Neuronal stem cell (in vitro differentiated cells): Measurements from ENCODE around the gene PLEKHA5.

Experiments
- DNase-seq: peaks from one replicate; pipeline ENCODE4 v3.0.0-alpha.2; 2013; ENCODE audit warnings: low spot score
- H2AFZ ChIP-seq: one replicate; pipeline ENCODE4 v1.6.1; 2013; ENCODE audit warnings: mild to moderate bottlenecking, low read length, inconsistent platforms
- H2AK5ac ChIP-seq: 2 replicates; pipeline ENCODE4 v1.6.1; 2013; ENCODE audit warnings: low read depth, mild to moderate bottlenecking, inconsistent platforms, low read length, moderate library complexity, mixed read lengths
- H2BK120ac ChIP-seq: 2 replicates; pipeline ENCODE4 v1.6.1; 2013; ENCODE audit warnings: low read depth, mild to moderate bottlenecking, inconsistent platforms, low read length, moderate library complexity, mixed read lengths
- H2BK12ac ChIP-seq: one replicate; pipeline ENCODE4 v1.6.1; 2013; ENCODE audit warnings: low read length, inconsistent platforms
- H2BK15ac ChIP-seq: 2 replicates; pipeline ENCODE4 v1.6.1; 2013; ENCODE audit warnings: mild to moderate bottlenecking, low read length, inconsistent platforms, mixed read lengths
- H2BK5ac ChIP-seq: one replicate; pipeline ENCODE4 v1.6.1; 2013; ENCODE audit warnings: inconsistent platforms, mild to moderate bottlenecking, low read length, moderate library complexity
- H3K14ac ChIP-seq: one replicate; pipeline ENCODE4 v1.6.1; 2013; ENCODE audit warnings: low read length, inconsistent platforms
- H3K18ac ChIP-seq: 2 replicates; pipeline ENCODE4 v1.6.1; 2013; ENCODE audit warnings: low read length, inconsistent platforms
- H3K23ac ChIP-seq: 2 replicates; pipeline ENCODE4 v1.6.1; 2013; ENCODE audit warnings: low read depth, mild to moderate bottlenecking, mixed read lengths, low read length, inconsistent platforms; ENCODE audit not compliant: poor library complexity
- H3K27ac ChIP-seq: replicated peaks from 3 replicates; pipeline ENCODE4 v1.5.1; 2013; ENCODE audit warnings: low read length, inconsistent platforms
- H3K27me3 ChIP-seq, 3 experiments: 2 replicates each; pipeline ENCODE4 v1.6.1; 2013; ENCODE audit warnings: low read length in 3 of 3, mild to moderate bottlenecking in 2 of 3, inconsistent platforms in 1 of 3, low read depth in 1 of 3, mixed read lengths in 1 of 3, moderate library complexity in 1 of 3; ENCODE audit not compliant: control insufficient read depth in 3 of 3, insufficient read depth in 3 of 3
- H3K36me3 ChIP-seq, 2 donors: replicated peaks in 1 of 2; 2 replicates each; pipeline ENCODE4 v1.6.1; 2013; ENCODE audit warnings: low read length in 2 of 2; ENCODE audit not compliant: control insufficient read depth in 2 of 2, insufficient read depth in 2 of 2
- H3K4ac ChIP-seq: 2 replicates; pipeline ENCODE4 v1.6.1; 2013; ENCODE audit warnings: inconsistent platforms, mild to moderate bottlenecking, low read length, moderate library complexity
- H3K4me1 ChIP-seq, 2 donors: 1 replicate in 1 of 2; 2 replicates in 1 of 2; pipeline ENCODE4 v1.6.1; 2013; ENCODE audit warnings: low read length in 2 of 2, low read depth in 1 of 2; ENCODE audit not compliant: control insufficient read depth in 2 of 2, insufficient read depth in 1 of 2
- H3K4me2 ChIP-seq: one replicate; pipeline ENCODE4 v1.6.1; 2013; ENCODE audit warnings: mild to moderate bottlenecking, low read length, inconsistent platforms; ENCODE audit not compliant: insufficient read depth, poor library complexity, severe bottlenecking
- H3K4me3 ChIP-seq, 2 donors: 2 replicates each; pipeline ENCODE4 v1.5.1; 2013; ENCODE audit warnings: low read length in 2 of 2, mild to moderate bottlenecking in 2 of 2, inconsistent platforms in 1 of 2, moderate library complexity in 1 of 2
- H3K79me1 ChIP-seq: one replicate; pipeline ENCODE4 v1.6.1; 2013; ENCODE audit warnings: low read depth, mild to moderate bottlenecking, inconsistent platforms, low read length, moderate library complexity
- H3K9ac ChIP-seq: one replicate; pipeline ENCODE4 v1.6.1; 2013; ENCODE audit warnings: mild to moderate bottlenecking, low read depth, low read length, inconsistent platforms; ENCODE audit not compliant: poor library complexity
- H3K9me3 ChIP-seq, 2 donors: replicated peaks in 1 of 2; 2 replicates each; pipeline versions ENCODE3 to v1.6.1; 2013; ENCODE audit warnings: low read length in 2 of 2, mild to moderate bottlenecking in 2 of 2, inconsistent platforms in 1 of 2, low read depth in 1 of 2, mixed read lengths in 1 of 2, moderate library complexity in 1 of 2; ENCODE audit not compliant: control insufficient read depth in 2 of 2, insufficient read depth in 1 of 2
- H4K8ac ChIP-seq: one replicate; pipeline ENCODE4 v1.6.1; 2013; ENCODE audit warnings: low read depth, mild to moderate bottlenecking, inconsistent platforms, low read length, moderate library complexity
- H4K91ac ChIP-seq: one replicate; pipeline ENCODE4 v1.6.1; 2013; ENCODE audit warnings: low read length, low read depth, mild to moderate bottlenecking, inconsistent platforms; ENCODE audit not compliant: poor library complexity
- WGBS, 2 donors: extraction: QIAGEN DNeasy Blood & Tissue Kit; methylation state at CpG; one replicate each; pipeline ENCODE4 v1.1.7; 2013; ENCODE audit warnings: missing lambda C conversion rate in 2 of 2, mixed read lengths in 1 of 2; ENCODE audit not compliant: insufficient read length in 2 of 2, insufficient replicate concordance in 1 of 2; ENCODE audit errors: extremely low coverage in 2 of 2; 5-methylcytosine and 5-hydroxymethylcytosine counted together

Gene PLEKHA5

GRCh38 chr12:19239102-19239501 is 109.6 kb downstream of the PLEKHA5 start:
- no peak overlapping the region for H3K9ac ChIP-seq
- H4K91ac ChIP-seq, result no peak overlapping the region
- WGBS, 2 donors, result no CpG with 5 or more reads among the region's 5 CpGs
- no peak overlapping the region for H2AK5ac ChIP-seq
- no peak overlapping the region for H3K4ac ChIP-seq
- H2AFZ ChIP-seq, result no peak overlapping the region
- H2BK12ac ChIP-seq, result no peak overlapping the region
- H3K4me2 ChIP-seq, result no peak overlapping the region
- H2BK120ac ChIP-seq, result no peak overlapping the region
- H3K9me3 ChIP-seq, result no peaks in the 10 kb centered on the region
- no peak overlapping the region for H2BK5ac ChIP-seq
- no peak overlapping the region for H3K27ac ChIP-seq
- H3K23ac ChIP-seq, result no peak overlapping the region
- peaks cover 10 to 32% of the 10 kb centered on the region in 2 donors for H3K4me1 ChIP-seq
- no peak overlapping the region for H2BK15ac ChIP-seq
- no peak for DNase-seq
- H3K18ac ChIP-seq, result no peak overlapping the region
- no peak overlapping the region for H3K14ac ChIP-seq
- no peaks in the 10 kb centered on the region for H3K36me3 ChIP-seq
- H3K27me3 ChIP-seq, result no peaks in the 10 kb centered on the region
- H4K8ac ChIP-seq, result no peak overlapping the region
- no peaks in the 10 kb centered on the region for H3K79me1 ChIP-seq
- H3K4me3 ChIP-seq, result no peak overlapping the region

- H3K23ac ChIP-seq, result no peak overlapping the region
- no peak overlapping the region for H3K18ac ChIP-seq
- H2AK5ac ChIP-seq, result no peak overlapping the region
- H3K14ac ChIP-seq, result no peak overlapping the region
- no peak overlapping the region for H4K91ac ChIP-seq
- peaks cover 7 to 29% of the 10 kb centered on the region in 2 donors for H3K4me1 ChIP-seq
- no peak overlapping the region for H2BK5ac ChIP-seq
- H3K27ac ChIP-seq, result no peak overlapping the region
- no peaks in the 10 kb centered on the region for H3K79me1 ChIP-seq
- WGBS, 2 donors, result no CpG with 5 or more reads among the region's 6 CpGs
- no peak overlapping the region for H2BK120ac ChIP-seq
- no peak overlapping the region for H4K8ac ChIP-seq
- H2BK15ac ChIP-seq, result no peak overlapping the region
- DNase-seq, result no peak
- H3K4me3 ChIP-seq, result no peak overlapping the region
- no peak overlapping the region for H3K4ac ChIP-seq
- no peak overlapping the region for H2BK12ac ChIP-seq
- H2AFZ ChIP-seq, result no peak overlapping the region
- no peaks in the 10 kb centered on the region for H3K9me3 ChIP-seq
- H3K27me3 ChIP-seq, result no peaks in the 10 kb centered on the region
- H3K9ac ChIP-seq, result no peak overlapping the region
- H3K4me2 ChIP-seq, result no peak overlapping the region
- H3K36me3 ChIP-seq, result no peaks in the 10 kb centered on the region
These were observed 110.2 kb downstream of the PLEKHA5 start for GRCh38 chr12:19239616-19240234.

- H3K9me3 ChIP-seq, result no peaks in the 10 kb centered on the region
- H3K4ac ChIP-seq, result no peak overlapping the region
- no peaks in the 10 kb centered on the region for H3K36me3 ChIP-seq
- H3K4me1 ChIP-seq, result peaks cover 7 to 19% of the 10 kb centered on the region in 2 donors
- no peak overlapping the region for H2BK120ac ChIP-seq
- no peak overlapping the region for H4K8ac ChIP-seq
- H2BK12ac ChIP-seq, result no peak overlapping the region
- no peak overlapping the region for H3K18ac ChIP-seq
- no peaks in the 10 kb centered on the region for H3K27me3 ChIP-seq
- H2AFZ ChIP-seq, result no peak overlapping the region
- H4K91ac ChIP-seq, result no peak overlapping the region
- H3K79me1 ChIP-seq, result no peaks in the 10 kb centered on the region
- no peak overlapping the region for H3K27ac ChIP-seq
- H3K9ac ChIP-seq, result no peak overlapping the region
- H2BK5ac ChIP-seq, result no peak overlapping the region
- H2BK15ac ChIP-seq, result no peak overlapping the region
- H3K14ac ChIP-seq, result no peak overlapping the region
- H3K4me3 ChIP-seq, result no peak overlapping the region
- no peak overlapping the region for H2AK5ac ChIP-seq
- H3K4me2 ChIP-seq, result no peak overlapping the region
- H3K23ac ChIP-seq, result no peak overlapping the region
- DNase-seq, result no peak
These were observed 113.0 kb downstream of the PLEKHA5 start for GRCh38 chr12:19242581-19242980.

GRCh38 chr12:19243551-19243950 is 114.0 kb downstream of the PLEKHA5 start:
- no CpG with 5 or more reads among the region's 2 CpGs for WGBS, 2 donors

More at GRCh38 chr12:19243551-19243950, 114.0 kb downstream of the PLEKHA5 start:
- H3K36me3 ChIP-seq, result no peaks in the 10 kb centered on the region
- H3K4ac ChIP-seq, result no peak overlapping the region
- no peak overlapping the region for H4K8ac ChIP-seq
- no peaks in the 10 kb centered on the region for H3K9me3 ChIP-seq
- H3K79me1 ChIP-seq, result no peaks in the 10 kb centered on the region
- H3K27ac ChIP-seq, result no peak overlapping the region
- no peak overlapping the region for H3K4me3 ChIP-seq
- H2BK15ac ChIP-seq, result no peak overlapping the region
- no peak overlapping the region for H4K91ac ChIP-seq
- no peak overlapping the region for H3K18ac ChIP-seq
- peaks cover 7 to 16% of the 10 kb centered on the region in 2 donors for H3K4me1 ChIP-seq
- H2BK12ac ChIP-seq, result no peak overlapping the region
- H2BK120ac ChIP-seq, result no peak overlapping the region
- H3K9ac ChIP-seq, result no peak overlapping the region
- no peak overlapping the region for H3K14ac ChIP-seq
- H2BK5ac ChIP-seq, result no peak overlapping the region
- no peak for DNase-seq
- H2AFZ ChIP-seq, result no peak overlapping the region
- H2AK5ac ChIP-seq, result no peak overlapping the region
- no peaks in the 10 kb centered on the region for H3K27me3 ChIP-seq
- no peak overlapping the region for H3K23ac ChIP-seq
- no peak overlapping the region for H3K4me2 ChIP-seq
